GM21737 (cell line): Measurements from ENCODE around the gene EIF2A.
A peak's percentile ranks its signal among the peaks of the same experiment; 100 is the strongest.

Source experiments
- ATAC-seq: cut with Tn5 transposase; IDR thresholded peaks from one replicate; pipeline ENCODE4 v1.9.1; 2021; ENCODE audit warnings: mild to moderate bottlenecking, moderate library complexity; ENCODE audit not compliant: unreplicated experiment

Gene EIF2A

GRCh38 chr3:150543128-150543527 is 3.5 kb upstream of the EIF2A start:
- ATAC-seq: no peak

- no peak for ATAC-seq
Measured at GRCh38 chr3:150543531-150543930, 3.1 kb upstream of the EIF2A start.

- ATAC-seq: no peak
Measured at GRCh38 chr3:150544041-150544440, 2.5 kb upstream of the EIF2A start.

GRCh38 chr3:150544726-150545125 is 1.9 kb upstream of the EIF2A start:
- ATAC-seq: no peak

GRCh38 chr3:150545419-150546225 is 965 bp upstream of the EIF2A start:
- ATAC-seq: peak; percentile 13

- no peak for ATAC-seq
Measured at GRCh38 chr3:150547045-150547741, 606 bp downstream of the EIF2A start.

- no peak for ATAC-seq
Measured at GRCh38 chr3:150555859-150556436, 9.4 kb downstream of the EIF2A start.

GRCh38 chr3:150556792-150557191 is 10.2 kb downstream of the EIF2A start:
- no peak for ATAC-seq

- no peak for ATAC-seq
Measured at GRCh38 chr3:150557725-150558124, 11.1 kb downstream of the EIF2A start.

GRCh38 chr3:150564243-150564642 is 17.7 kb downstream of the EIF2A start:
- ATAC-seq: no peak

GRCh38 chr3:150567328-150567727 is 20.7 kb downstream of the EIF2A start:
- no peak for ATAC-seq

- no peak for ATAC-seq
Measured at GRCh38 chr3:150577855-150578254, 31.3 kb downstream of the EIF2A start.

- ATAC-seq: no peak
Measured at GRCh38 chr3:150581174-150581573, 34.6 kb downstream of the EIF2A start.

GRCh38 chr3:150582620-150583019 is 36.0 kb downstream of the EIF2A start:
- ATAC-seq: peak; percentile 56

GRCh38 chr3:150583028-150583427 is 36.4 kb downstream of the EIF2A start:
- peak; percentile 58 for ATAC-seq

GRCh38 chr3:150588027-150588830 is 41.6 kb downstream of the EIF2A start:
- no peak for ATAC-seq

- no peak for ATAC-seq
Measured at GRCh38 chr3:150589759-150590158, 43.2 kb downstream of the EIF2A start.

- ATAC-seq: no peak
Measured at GRCh38 chr3:150594150-150594549, 47.6 kb downstream of the EIF2A start.

- ATAC-seq: no peak
Measured at GRCh38 chr3:150597646-150598045, 51.1 kb downstream of the EIF2A start.

- no peak for ATAC-seq
Measured at GRCh38 chr3:150599611-150600297, 53.2 kb downstream of the EIF2A start.
